H9 (cell line): ENCODE results near the gene IL17F. TPM values are rescaled to one million over a fixed set of nuclear protein-coding genes. Genes with fewer than 3 reads are reported as not detected.

Experiments used
- DNase-seq: peaks from one replicate; pipeline ENCODE4 v3.0.0-alpha.2; 2017
- H2AFZ ChIP-seq: one replicate; pipeline ENCODE4 v1.6.1; 2013; ENCODE audit warnings: mild to moderate bottlenecking, low read length, control low read depth, moderate library complexity
- H2AK5ac ChIP-seq: 2 replicates; pipeline ENCODE4 v1.6.1; 2013; ENCODE audit warnings: low read length, control low read depth, mixed read lengths; ENCODE audit not compliant: insufficient read length
- H2BK120ac ChIP-seq: one replicate; pipeline ENCODE4 v1.6.1; 2013; ENCODE audit warnings: low read depth, mild to moderate bottlenecking, low read length, control low read depth, inconsistent platforms; ENCODE audit not compliant: poor library complexity, severe bottlenecking
- H2BK12ac ChIP-seq: 2 replicates; pipeline ENCODE4 v1.6.1; 2013; ENCODE audit warnings: low read length, control low read depth, mixed read lengths, low read depth; ENCODE audit not compliant: insufficient read length
- H2BK15ac ChIP-seq: 2 replicates; pipeline ENCODE4 v1.6.1; 2013; ENCODE audit warnings: low read depth, low read length, control low read depth
- H2BK20ac ChIP-seq: one replicate; pipeline ENCODE4 v1.6.1; 2013; ENCODE audit warnings: low read depth, mild to moderate bottlenecking, low read length, control low read depth, inconsistent platforms; ENCODE audit not compliant: poor library complexity, severe bottlenecking
- H2BK5ac ChIP-seq: 2 replicates; pipeline ENCODE4 v1.6.1; 2013; ENCODE audit warnings: low read length, control low read depth, mixed read lengths; ENCODE audit not compliant: insufficient read length
- H3K14ac ChIP-seq: 2 replicates; pipeline ENCODE4 v1.6.1; 2013; ENCODE audit warnings: low read length, control low read depth; ENCODE audit not compliant: insufficient read depth
- H3K18ac ChIP-seq: 2 replicates; pipeline ENCODE4 v1.6.1; 2013; ENCODE audit warnings: low read depth, mild to moderate bottlenecking, mixed read lengths, low read length, control low read depth; ENCODE audit not compliant: insufficient read length
- H3K23ac ChIP-seq: 2 replicates; pipeline ENCODE4 v1.6.1; 2013; ENCODE audit warnings: low read length, control low read depth, mixed read lengths, low read depth; ENCODE audit not compliant: insufficient read length
- H3K23me2 ChIP-seq: 2 replicates; pipeline ENCODE4 v1.6.1; 2013; ENCODE audit warnings: low read depth, mild to moderate bottlenecking, mixed read lengths, low read length, control low read depth; ENCODE audit not compliant: insufficient read length, poor library complexity, severe bottlenecking
- H3K27ac ChIP-seq: 2 replicates; pipeline ENCODE4 v1.5.1; 2013; ENCODE audit warnings: low read length, control low read depth, mixed read lengths, low read depth; ENCODE audit not compliant: insufficient read length
- H3K27me3 ChIP-seq: 2 replicates; pipeline ENCODE4 v1.6.1; 2013; ENCODE audit warnings: low read length, control low read depth, inconsistent platforms; ENCODE audit not compliant: insufficient read depth
- H3K4ac ChIP-seq: 2 replicates; pipeline ENCODE4 v1.6.1; 2013; ENCODE audit warnings: low read depth, mild to moderate bottlenecking, control low read depth, inconsistent platforms, low read length, moderate library complexity
- H3K4me1 ChIP-seq: 2 replicates; pipeline ENCODE4 v1.6.1; 2013; ENCODE audit warnings: low read length, control low read depth, inconsistent platforms; ENCODE audit not compliant: insufficient read depth
- H3K4me2 ChIP-seq: 2 replicates; pipeline ENCODE4 v1.6.1; 2013; ENCODE audit warnings: low read length, control low read depth, mixed read lengths; ENCODE audit not compliant: insufficient read length, insufficient read depth
- H3K56ac ChIP-seq: 2 replicates; pipeline ENCODE4 v1.6.1; 2013; ENCODE audit warnings: low read depth, mild to moderate bottlenecking, mixed read lengths, low read length, control low read depth; ENCODE audit not compliant: insufficient read length
- H3K79me1 ChIP-seq: 2 replicates; pipeline ENCODE4 v1.6.1; 2013; ENCODE audit warnings: low read depth, mild to moderate bottlenecking, moderate library complexity, low read length, control low read depth, inconsistent platforms; ENCODE audit not compliant: insufficient read depth, poor library complexity, severe bottlenecking
- H3K79me2 ChIP-seq: 2 replicates; pipeline ENCODE4 v1.6.1; 2013; ENCODE audit warnings: low read length, control low read depth, inconsistent platforms; ENCODE audit not compliant: insufficient read depth
- H3K9ac ChIP-seq: 2 replicates; pipeline ENCODE4 v1.6.1; 2013; ENCODE audit warnings: low read length, control low read depth, mixed read lengths; ENCODE audit not compliant: insufficient read length; ENCODE audit errors: extremely low read depth
- H3K9me3 ChIP-seq: one replicate; pipeline ENCODE4 v1.6.1; 2013; ENCODE audit warnings: low read depth, low read length, inconsistent platforms; ENCODE audit not compliant: control insufficient read depth
- H3T11ph ChIP-seq: one replicate; pipeline ENCODE4 v1.6.1; 2013; ENCODE audit warnings: mild to moderate bottlenecking, low read length, control low read depth, inconsistent platforms
- H4K20me1 ChIP-seq: one replicate; pipeline ENCODE4 v1.6.1; 2013; ENCODE audit not compliant: control insufficient read depth, insufficient read length, insufficient read depth
- H4K5ac ChIP-seq: 2 replicates; pipeline ENCODE4 v1.6.1; 2013; ENCODE audit warnings: low read depth, mild to moderate bottlenecking, mixed read lengths, low read length, control low read depth; ENCODE audit not compliant: insufficient read length
- H4K8ac ChIP-seq: replicated peaks from 2 replicates; pipeline ENCODE4 v1.6.1; 2013; ENCODE audit warnings: low read length, control low read depth, mixed read lengths, low read depth; ENCODE audit not compliant: insufficient read length
- H4K91ac ChIP-seq: 2 replicates; pipeline ENCODE4 v1.6.1; 2013; ENCODE audit warnings: low read depth, mild to moderate bottlenecking, moderate library complexity, mixed read lengths, low read length, control low read depth; ENCODE audit not compliant: insufficient read length
- H3K27ac Mint-ChIP-seq, 3 experiments: 2 replicates in 2 of 3; 3 replicates in 1 of 3; pipeline ENCODE4 v1.8.0; 2020 to 2021; ENCODE audit warnings: mixed read lengths in 3 of 3, mild to moderate bottlenecking in 1 of 3, moderate library complexity in 1 of 3
- H3K27me3 Mint-ChIP-seq: 2 replicates; pipeline ENCODE4 v1.8.0; 2021; ENCODE audit warnings: low read depth, mild to moderate bottlenecking, moderate library complexity, mixed read lengths
- H3K36me3 Mint-ChIP-seq, 3 experiments: 2 replicates in 2 of 3; 3 replicates in 1 of 3; pipeline ENCODE4 v1.8.0; 2020 to 2021; ENCODE audit warnings: low read depth in 3 of 3, mixed read lengths in 3 of 3; ENCODE audit not compliant: insufficient read depth in 1 of 3
- H3K4me1 Mint-ChIP-seq, 2 experiments: 2 replicates each; pipeline ENCODE4 v1.8.0; 2020; ENCODE audit warnings: mixed read lengths in 2 of 2
- H3K4me3 Mint-ChIP-seq, 2 experiments: 2 replicates in 1 of 2; 3 replicates in 1 of 2; pipeline ENCODE4 v1.8.0; 2020 to 2021; ENCODE audit warnings: mild to moderate bottlenecking in 2 of 2, mixed read lengths in 2 of 2, moderate library complexity in 1 of 2
- H3K9me3 Mint-ChIP-seq, 2 experiments: 2 replicates in 1 of 2; 3 replicates in 1 of 2; pipeline ENCODE4 v1.8.0; 2020; ENCODE audit warnings: mild to moderate bottlenecking in 2 of 2, mixed read lengths in 2 of 2, moderate library complexity in 1 of 2
- WGBS: extraction: QIAGEN DNeasy Blood & Tissue Kit; methylation state at CpG from one replicate; pipeline ENCODE4 v1.1.7; 2013; ENCODE audit warnings: missing lambda C conversion rate, low lambda C conversion rate, mixed read lengths; ENCODE audit not compliant: insufficient read length; ENCODE audit errors: extremely low coverage; 5-methylcytosine and 5-hydroxymethylcytosine counted together
- total RNA-seq: library from RNA; stranded (reverse); gene quantifications from 2 replicates; pipeline ENCODE4 v1.2.1, GENCODE V29; 2021
- TF ChIP-seq, protein P1 (sequence below): fragments of 200-600 bp; sonication (generic); conservative IDR thresholded peaks from 3 replicates; pipeline ENCODE4 v1.8.0; 2021; ENCODE audit warnings: antibody characterized with exemption, mild to moderate bottlenecking

The IL17F gene
- total RNA-seq, 1 experiment from 2014 or later: not detected

DNA sequence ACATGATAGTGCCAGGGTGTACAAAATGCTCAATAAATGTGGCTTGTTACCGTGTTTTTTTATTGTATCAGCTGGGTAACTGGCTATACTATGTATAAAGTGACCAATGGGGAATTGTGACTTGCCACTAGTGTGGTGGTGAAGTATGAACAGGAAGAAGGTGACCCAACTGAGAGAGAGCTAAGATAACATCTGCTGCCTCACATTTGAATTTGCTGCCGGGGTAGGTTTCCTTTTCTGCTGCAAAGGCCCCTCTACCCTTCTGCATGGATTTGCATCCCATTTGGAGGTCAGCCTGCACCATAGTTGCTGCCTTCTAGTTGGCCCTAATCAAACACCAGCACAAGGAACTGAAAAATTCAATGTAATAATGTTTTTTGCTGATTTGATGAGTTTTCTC lies 34.1 kb downstream of the IL17F start:
- Histone ChIP-seq H3K23me2 (no peaks in the 10 kb centered on the region), H4K5ac (no peak overlapping the region), H3K9me3 (no peaks in the 10 kb centered on the region), H3K23ac (no peak overlapping the region), H2AK5ac (no peak overlapping the region), H2BK5ac (no peak overlapping the region), H4K8ac (no peak overlapping the region), H2BK15ac (no peak overlapping the region), H2BK20ac (no peak overlapping the region), H4K20me1 (no peaks in the 10 kb centered on the region), H4K91ac (no peak overlapping the region), H3K79me2 (no peaks in the 10 kb centered on the region), H2BK120ac (no peak overlapping the region), H3T11ph (no peak overlapping the region), H3K4ac (no peak overlapping the region), H3K14ac (no peak overlapping the region), H3K18ac (no peak overlapping the region), H3K4me2 (no peak overlapping the region), H3K56ac (no peak overlapping the region), H3K4me1 (no peaks in the 10 kb centered on the region), H2AFZ (no peak overlapping the region), H3K9ac (no peak overlapping the region), H3K27me3 (no peaks in the 10 kb centered on the region), H2BK12ac (no peak overlapping the region), H3K79me1 (no peaks in the 10 kb centered on the region), H3K27ac (no peak overlapping the region)
- no CpG with 5 or more reads among the region's 2 CpGs for WGBS
- TF ChIP-seq, protein P1, sequence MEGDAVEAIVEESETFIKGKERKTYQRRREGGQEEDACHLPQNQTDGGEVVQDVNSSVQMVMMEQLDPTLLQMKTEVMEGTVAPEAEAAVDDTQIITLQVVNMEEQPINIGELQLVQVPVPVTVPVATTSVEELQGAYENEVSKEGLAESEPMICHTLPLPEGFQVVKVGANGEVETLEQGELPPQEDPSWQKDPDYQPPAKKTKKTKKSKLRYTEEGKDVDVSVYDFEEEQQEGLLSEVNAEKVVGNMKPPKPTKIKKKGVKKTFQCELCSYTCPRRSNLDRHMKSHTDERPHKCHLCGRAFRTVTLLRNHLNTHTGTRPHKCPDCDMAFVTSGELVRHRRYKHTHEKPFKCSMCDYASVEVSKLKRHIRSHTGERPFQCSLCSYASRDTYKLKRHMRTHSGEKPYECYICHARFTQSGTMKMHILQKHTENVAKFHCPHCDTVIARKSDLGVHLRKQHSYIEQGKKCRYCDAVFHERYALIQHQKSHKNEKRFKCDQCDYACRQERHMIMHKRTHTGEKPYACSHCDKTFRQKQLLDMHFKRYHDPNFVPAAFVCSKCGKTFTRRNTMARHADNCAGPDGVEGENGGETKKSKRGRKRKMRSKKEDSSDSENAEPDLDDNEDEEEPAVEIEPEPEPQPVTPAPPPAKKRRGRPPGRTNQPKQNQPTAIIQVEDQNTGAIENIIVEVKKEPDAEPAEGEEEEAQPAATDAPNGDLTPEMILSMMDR: no peak
- Mint-ChIP-seq H3K27me3 (no peaks in the 10 kb centered on the region; the same call in 1 of the 2 replicates), H3K9me3 (peaks cover 3 to 11% of the 10 kb centered on the region in 2 experiments; a peak in 4 of 5 replicates), H3K36me3 (peaks cover 0 to 4% (median 3%) of the 10 kb centered on the region in 3 experiments; a peak in 2 of 7 replicates), H3K4me1 (peaks cover 7 to 9% of the 10 kb centered on the region in 2 experiments; a peak in 3 of 4 replicates), H3K27ac (no peak overlapping the region), H3K4me3 (no peak overlapping the region)
- DNase-seq: no peak
